SW 1271 (cell line): ENCODE data around the gene CTSF.
"Not testable (repeated sequence)": the region's sequence is repeated elsewhere in the genome, so short reads cannot be mapped to it uniquely, and the experiment has no call there.

Experiments used
- DNase-seq, 2 experiments: peaks; one replicate each; lab custom pipeline; 2025; lab: John Stamatoyannopoulos, UW

The CTSF gene

DNA sequence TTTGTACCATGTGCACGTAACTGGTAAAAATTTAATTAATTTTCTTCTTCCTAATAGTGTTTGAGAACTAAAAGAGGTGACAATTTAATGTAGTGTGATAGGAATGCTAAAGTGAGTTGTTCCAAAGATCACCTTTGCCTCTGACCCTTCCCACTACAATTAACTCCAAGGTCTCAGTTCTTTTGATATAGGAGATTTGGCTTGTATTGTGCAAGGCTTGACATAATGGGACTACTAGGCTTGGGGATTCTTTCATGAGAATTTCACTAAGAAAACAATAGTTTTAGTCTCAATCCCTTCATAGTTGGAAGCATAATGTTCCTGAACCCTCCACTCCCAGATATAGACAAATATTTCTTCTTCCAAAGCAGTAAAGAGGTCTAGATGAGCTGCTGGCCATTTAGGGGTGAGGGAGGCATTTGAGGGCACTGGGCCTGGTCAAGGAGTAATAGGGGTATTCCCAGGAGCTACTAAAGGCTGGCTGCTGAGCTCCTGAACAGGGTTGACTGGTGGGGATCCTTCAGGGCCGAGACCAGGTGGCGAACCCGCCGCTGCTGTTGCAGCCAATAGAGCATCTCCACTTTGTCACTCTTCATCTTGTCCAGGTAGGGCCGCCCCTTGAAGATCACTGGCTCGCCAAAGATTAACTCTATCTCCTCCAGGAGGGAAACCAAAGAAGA lies 21.7 kb upstream of the CTSF start:
- DNase-seq, result no peak

DNA sequence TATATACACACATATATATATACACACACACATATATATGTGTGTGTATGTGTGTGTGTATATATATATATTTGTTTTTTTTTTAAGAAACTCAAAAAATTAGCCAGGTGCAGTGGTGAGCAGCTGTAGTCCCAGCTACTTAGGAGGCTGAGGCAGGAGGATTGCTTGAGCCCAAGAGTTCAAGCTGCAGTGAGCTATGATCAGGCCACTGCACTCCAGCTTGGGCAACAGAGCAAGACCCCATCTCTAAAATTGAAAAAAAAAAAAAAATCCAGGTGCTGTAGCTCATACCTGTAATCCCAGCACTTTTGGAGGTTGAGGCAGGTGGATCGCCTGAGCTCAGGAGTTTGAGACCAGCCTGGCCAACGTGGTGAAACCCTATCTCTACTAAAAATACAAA lies 20.9 kb upstream of the CTSF start:
- DNase-seq, result not testable (repeated sequence)

- no peak for DNase-seq
Observed at GRCh38 chr11:66586136-66586535, 17.7 kb upstream of the CTSF start.

GRCh38 chr11:66585447-66585846 lies 17.0 kb upstream of the CTSF start:
- DNase-seq, result not testable (repeated sequence)

DNA sequence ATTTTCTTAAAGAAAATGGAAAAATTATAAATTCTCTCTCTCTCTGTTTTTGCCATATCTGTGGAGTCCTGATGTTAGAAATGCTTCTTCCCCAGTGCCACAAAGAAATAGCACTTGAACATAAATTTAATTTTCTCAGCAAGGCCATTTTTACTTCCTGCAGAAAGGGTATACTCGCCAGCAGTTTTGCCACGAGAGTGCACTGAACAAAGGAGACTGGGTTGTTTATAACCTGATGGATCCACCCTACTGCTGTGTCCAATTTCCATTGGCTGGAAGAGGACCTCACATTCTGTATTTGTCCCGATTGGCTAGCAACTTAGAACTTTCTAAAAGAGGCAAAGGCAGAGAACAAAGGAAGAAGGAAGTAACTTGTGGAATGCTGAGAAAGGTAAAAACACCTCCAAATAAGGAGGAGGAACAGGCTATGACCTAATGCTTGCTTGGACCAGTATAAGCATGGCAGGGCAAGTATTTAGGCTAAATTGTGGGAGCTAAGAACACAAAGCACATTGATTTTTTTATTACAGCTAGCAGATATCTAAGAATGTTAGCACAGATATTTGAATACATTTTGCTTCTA lies 14.2 kb upstream of the CTSF start:
- DNase-seq, result not testable (repeated sequence)

GRCh38 chr11:66581261-66581660 lies 12.9 kb upstream of the CTSF start:
- DNase-seq, result no peak

DNA sequence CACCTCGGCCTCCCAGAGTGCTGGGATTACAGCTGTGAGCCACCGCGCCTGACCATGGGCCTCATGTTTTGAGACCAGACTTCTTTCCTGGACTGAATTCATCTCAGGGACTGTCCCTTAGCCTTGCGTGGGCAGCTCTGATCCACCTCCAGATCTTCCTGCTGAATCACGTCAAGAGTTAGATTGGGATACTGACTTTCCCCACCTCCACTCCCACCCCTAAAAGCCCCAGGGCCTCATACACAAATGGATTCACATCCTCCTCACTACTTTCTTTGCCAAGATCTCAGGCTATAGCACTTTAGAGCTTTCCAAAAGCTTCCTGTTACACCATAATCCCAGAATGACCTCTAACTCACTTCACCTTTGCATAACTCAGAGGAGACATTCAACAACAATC lies 12.4 kb upstream of the CTSF start:
- no peak for DNase-seq

DNA sequence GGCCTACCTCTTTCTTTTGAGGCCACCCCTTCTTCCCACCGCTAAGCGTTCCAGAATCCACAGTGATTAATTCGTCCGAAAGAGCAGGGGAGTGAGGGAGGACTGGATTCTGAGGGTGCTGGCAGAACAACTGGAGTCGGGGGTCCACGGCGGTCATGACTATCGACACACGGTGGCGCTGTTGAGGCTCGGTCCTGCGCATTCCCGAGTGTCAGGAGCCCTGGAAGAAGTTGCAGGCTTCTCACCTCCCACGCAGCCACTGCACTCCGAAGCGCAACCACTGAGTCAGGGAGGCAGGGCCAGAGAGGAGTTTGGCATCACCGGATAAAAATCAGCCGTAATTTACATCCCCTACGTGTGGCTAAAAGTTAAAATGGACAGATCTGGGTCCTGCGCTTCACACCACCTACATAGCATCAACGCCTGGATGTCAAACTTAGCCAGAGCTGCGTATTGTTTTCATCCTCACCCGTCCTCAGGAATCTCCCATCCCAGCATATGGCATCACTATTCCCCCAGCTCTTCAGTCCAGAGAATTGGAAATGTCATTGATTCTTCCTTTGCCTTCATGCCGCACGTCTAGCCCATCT lies 10.7 kb upstream of the CTSF start:
- DNase-seq, result peak in 1 of 2 experiments; percentile 17

DNA sequence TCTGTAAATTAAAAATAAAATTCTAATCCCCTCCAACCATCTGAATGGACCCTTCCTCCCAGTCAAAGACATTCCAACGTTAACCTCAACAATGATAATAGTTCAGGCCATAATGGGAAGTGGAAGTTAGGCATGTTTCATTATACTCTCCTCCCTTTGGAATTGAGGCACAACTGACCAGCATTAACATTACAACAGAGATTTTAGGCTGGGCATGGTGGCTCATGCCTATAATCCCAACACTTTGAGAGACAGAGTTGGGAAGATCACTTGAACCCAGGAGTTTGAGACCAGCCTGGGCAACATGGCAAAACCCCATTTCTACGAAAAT lies 2.4 kb upstream of the CTSF start:
- DNase-seq, result no peak

DNA sequence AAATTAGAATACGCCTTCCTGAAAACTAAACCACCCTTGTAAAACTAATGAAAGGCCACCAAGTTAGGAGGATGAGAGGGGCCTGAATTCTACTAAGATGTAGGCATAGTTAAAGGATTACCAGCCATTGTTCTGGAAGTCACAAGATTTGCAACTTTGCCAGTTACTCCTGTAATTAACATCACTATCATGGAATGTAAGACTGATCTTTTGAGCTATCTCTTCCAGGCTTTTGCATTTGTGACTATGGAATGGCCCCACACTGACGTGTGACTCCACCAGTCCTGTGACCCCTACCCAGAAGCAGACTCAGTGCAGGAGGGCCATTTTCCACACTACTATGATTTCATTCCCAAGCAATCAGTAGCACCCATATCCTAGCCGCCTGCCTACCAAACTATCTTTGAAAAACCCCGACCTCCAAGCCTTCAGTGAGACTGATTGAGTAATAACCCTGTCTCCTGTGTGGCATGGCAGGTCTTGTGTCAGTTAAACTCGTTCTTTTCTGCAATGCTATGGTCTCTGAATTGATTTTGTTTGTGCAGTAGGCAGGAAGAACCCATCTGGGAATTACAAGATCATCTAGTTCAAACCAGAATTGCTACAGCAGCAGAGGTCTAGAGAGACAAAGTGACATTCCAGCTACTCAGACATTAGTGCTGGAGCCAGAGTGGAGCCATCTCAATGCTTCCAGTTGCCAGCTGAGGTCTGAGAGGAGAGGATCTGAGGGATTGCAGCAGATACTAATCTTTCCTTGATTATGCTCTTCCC lies 1.9 kb upstream of the CTSF start:
- DNase-seq, result no peak

DNA sequence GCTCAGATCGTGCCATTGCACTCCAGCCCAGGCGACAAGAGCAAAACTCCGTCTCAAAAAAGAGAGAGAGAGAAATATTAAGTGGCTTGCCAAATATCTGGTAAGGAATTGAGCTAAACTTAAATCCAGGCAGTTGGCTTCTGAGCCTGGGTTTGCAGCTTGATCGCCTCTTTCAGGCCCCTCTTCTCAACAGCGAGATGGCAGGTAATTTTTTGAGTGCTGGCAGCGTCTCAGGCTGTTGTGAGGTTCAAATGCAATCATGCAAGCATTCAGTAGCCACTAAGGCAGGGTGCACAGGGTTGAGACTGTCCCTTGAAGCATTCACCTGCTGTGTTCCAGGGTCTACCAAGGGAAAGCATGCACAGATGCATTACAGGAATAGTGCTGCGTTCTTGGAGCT lies 670 bp upstream of the CTSF start:
- DNase-seq, result no peak

DNA sequence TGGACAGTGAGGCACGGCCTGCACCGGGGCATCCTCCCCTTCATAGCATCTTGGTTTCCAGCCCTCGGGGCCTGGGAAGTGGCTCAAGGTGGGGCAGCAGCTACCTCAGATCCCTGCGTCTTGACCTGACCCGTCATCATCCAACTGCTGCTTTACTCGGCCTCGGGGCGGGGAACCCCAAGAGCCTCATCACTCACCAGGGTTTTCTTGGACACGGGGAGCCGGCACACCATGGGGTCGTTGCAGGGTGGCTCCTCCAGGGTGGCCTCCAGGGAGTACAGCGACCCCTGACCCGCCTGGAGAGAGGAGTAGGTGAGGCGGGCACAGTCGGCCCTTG lies 651 bp downstream of the CTSF start:
- no peak for DNase-seq

DNA sequence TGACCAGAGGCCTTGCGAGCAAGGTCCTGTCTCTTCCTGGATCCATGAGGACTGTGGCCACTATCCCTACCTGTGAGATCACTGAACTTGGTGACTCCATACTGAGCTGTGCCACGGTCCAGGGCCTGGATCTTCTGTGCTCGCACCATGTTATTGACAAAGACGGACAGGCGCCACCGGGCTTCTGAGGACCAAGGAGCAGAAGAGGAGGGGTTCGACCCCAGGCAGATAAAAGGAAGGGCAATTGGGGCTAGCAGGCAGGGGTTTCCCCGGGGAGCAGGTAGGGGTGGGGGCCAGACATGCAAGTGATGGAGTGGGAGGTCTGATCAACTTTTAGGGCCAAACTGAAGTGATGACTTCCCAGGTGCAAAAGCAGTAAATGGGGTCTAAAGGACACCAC lies 2.2 kb downstream of the CTSF start:
- DNase-seq, result no peak

DNA sequence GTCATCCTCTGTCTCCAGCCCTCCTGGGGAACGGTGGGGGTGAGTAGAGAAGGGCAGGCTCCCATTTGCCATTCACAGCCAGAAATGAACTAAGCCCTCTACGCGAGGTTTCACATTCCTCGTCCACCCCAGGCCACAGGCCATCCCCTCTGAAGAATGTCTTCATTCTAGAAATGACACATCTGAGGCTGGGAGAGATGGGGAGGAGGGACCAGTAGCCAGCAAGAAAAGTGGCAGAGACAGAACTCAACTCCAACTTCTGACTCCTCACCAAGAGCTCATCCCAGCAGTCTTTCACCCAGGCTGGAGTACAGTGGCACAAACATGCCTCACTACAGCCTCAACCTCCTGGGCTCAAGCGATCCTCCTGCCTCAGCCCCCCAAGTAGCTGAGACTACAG lies 3.4 kb downstream of the CTSF start:
- DNase-seq, result no peak

DNA sequence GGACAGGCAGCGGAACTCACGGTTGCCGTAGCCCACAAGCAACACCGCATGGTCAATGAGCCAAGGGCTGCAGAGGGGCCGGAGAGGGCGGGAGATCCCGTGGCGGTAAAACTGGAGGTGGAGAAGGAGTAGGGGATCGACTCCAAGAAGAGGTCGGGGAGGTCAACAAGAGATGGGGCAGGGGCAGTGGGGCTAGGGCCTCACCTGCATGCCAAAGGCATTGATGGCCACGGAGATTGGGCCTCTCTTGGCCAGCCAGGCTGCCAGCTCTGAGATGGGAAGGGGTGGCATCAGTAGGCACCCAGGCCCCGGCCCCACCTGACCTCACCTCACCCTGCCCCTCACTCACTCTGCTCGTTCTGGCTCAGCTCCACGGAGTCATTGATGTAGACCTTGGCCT lies 3.9 kb downstream of the CTSF start:
- DNase-seq, result no peak

GRCh38 chr11:66563832-66564231 lies 4.6 kb downstream of the CTSF start:
- no peak for DNase-seq

DNA sequence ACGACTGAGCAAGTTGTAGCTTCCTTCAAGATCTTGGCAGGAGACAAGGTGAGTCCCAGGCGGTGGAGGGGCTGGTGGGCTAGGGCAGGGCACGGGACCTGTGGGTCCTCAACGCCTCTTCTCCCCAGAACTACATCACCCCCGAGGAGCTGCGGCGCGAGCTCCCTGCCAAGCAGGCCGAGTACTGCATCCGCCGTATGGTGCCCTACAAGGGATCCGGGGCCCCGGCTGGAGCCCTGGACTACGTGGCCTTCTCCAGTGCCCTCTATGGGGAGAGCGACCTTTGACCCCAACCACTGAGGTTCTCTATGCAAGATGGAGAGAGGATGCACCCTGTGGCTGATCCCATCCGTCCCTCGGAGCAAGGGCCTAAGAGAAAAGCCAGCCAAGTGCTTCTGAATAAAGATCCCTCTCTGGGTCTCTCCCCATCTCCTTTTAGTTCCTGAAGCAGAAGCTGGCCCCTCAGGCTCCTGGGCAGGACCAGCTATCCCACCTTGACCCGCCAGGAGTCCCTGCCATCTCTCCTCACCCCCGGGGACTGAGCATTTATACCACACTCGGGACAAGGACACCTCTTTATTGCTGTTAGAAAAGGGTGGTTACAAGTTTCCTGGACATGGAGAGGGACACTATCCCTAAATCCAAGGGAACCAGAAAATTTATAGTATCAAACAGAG lies 5.4 kb downstream of the CTSF start:
- no peak for DNase-seq

DNA sequence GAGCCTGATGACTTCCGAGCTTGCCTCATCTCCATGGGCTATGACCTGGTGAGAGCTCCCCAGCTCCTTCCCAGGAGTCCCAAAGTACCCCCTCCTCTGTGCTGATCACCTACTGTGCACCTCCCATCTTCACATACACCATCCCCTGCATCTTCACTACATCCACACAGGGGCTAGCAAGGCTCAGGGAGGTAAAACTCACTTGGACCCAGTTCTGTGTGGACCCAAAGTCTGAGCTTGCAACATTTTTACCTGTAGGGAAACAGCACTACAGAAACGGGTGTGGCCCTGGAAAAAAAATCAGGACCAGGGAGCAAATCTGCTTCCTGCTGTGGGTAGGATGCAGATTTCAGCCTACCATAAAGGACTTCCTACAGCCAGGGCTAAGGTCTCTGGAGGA lies 6.1 kb downstream of the CTSF start:
- no peak for DNase-seq

DNA sequence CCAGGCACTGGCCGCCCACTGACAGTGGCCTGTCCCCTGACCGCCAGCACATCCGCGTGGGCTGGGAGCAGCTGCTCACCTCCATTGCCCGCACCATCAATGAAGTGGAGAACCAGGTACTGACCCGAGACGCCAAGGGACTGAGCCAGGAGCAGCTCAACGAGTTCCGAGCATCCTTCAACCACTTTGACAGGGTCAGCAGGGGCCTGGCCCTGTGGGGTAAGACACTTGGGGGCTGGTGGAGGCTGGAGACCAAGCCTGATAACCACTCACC lies 6.5 kb downstream of the CTSF start:
- no peak for DNase-seq

DNA sequence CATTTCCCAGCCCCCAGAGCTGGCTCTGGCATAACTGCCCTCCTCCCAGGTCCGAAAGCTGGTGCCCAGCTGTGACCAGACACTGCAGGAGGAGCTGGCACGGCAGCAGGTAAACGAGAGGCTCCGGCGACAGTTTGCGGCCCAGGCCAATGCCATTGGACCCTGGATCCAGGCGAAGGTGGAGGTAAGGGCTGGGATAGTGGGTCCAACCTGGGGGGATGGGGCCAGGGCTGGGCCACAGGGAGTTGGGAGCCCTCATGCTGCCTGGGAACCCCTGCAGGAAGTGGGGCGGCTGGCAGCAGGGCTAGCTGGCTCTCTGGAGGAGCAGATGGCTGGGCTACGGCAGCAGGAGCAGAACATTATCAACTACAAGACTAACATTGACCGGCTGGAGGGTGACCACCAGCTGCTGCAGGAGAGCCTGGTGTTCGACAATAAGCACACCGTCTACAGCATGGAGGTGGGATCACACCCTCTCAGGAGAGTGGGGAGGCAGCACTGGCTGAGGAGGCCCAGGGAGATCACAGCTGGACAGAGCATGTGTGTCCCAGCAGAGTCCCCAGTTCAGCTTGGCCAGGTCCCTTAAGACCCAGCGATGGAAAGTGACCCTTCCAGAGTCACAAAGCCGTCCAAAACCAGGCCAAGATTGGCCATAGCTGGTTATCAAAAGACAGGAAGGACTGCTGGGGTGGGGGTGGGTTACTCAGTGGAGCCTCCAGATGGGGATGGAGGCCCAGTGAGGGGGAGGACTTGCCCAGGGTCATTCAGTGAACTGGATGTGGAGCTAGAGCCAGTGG lies 7.0 kb downstream of the CTSF start:
- DNase-seq, result no peak

- no peak for DNase-seq
Observed at GRCh38 chr11:66559866-66560676, 8.3 kb downstream of the CTSF start.
